Skeletal muscle cell (primary cell): Measurements from ENCODE around the gene SIRPB1.

ENCODE experiments used
- DNase-seq: peaks from one replicate; pipeline ENCODE4 v3.0.0-alpha.2; 2010; ENCODE audit warnings: low read depth
- H3K4me3 ChIP-seq: 2 replicates; pipeline ENCODE4 v1.5.1; 2011; ENCODE audit warnings: low read depth, mild to moderate bottlenecking, control low read depth, low read length, moderate library complexity

The SIRPB1 gene

GRCh38 chr20:1619861-1620444 lies at the start of gene SIRPB1:
Gene SIRPB1, minus strand, starts transcription at chr20:1620009. Its CDS starts 65 bp downstream, at chr20:1619944.
- no peak for DNase-seq
- H3K4me3 ChIP-seq = no peak within 1 kb of the TSS

GRCh38 chr20:1669304-1669703 lies 49.5 kb upstream of the SIRPB1 start:
- H3K4me3 ChIP-seq = no peak overlapping the region
- no peak for DNase-seq

GRCh38 chr20:1667502-1668085 lies 47.8 kb upstream of the SIRPB1 start:
- no peak overlapping the region for H3K4me3 ChIP-seq
- DNase-seq = no peak

GRCh38 chr20:1666802-1667201 lies 47.0 kb upstream of the SIRPB1 start:
- no peak for DNase-seq
- H3K4me3 ChIP-seq = no peak overlapping the region

- no peak overlapping the region for H3K4me3 ChIP-seq
Observed at GRCh38 chr20:1665345-1665744, 45.5 kb upstream of the SIRPB1 start.

GRCh38 chr20:1664911-1665310 lies 45.1 kb upstream of the SIRPB1 start:
- H3K4me3 ChIP-seq = no peak overlapping the region
- DNase-seq = no peak

More at GRCh38 chr20:1665345-1665744, 45.5 kb upstream of the SIRPB1 start:
- DNase-seq = no peak

- DNase-seq = peak; percentile 1
- H3K4me3 ChIP-seq = no peak overlapping the region
Observed at GRCh38 chr20:1663917-1664316, 44.1 kb upstream of the SIRPB1 start.

GRCh38 chr20:1661542-1662299 lies 41.9 kb upstream of the SIRPB1 start:
- no peak for DNase-seq

GRCh38 chr20:1660246-1660645 lies 40.4 kb upstream of the SIRPB1 start:
- H3K4me3 ChIP-seq = no peak overlapping the region
- no peak for DNase-seq

More at GRCh38 chr20:1661542-1662299, 41.9 kb upstream of the SIRPB1 start:
- no peak overlapping the region for H3K4me3 ChIP-seq

- H3K4me3 ChIP-seq = no peak within 1 kb of the TSS
Observed at GRCh38 chr20:1657556-1658334, 37.9 kb upstream of the SIRPB1 start, which contains the start of gene SIRPG. Gene SIRPG, minus strand, starts transcription at chr20:1657779. Its CDS starts 65 bp downstream, at chr20:1657714.

GRCh38 chr20:1656844-1657243 lies 37.0 kb upstream of the SIRPB1 start:
- no peak overlapping the region for H3K4me3 ChIP-seq
- DNase-seq = no peak

More at GRCh38 chr20:1657556-1658334, 37.9 kb upstream of the SIRPB1 start, which contains the start of gene SIRPG:
- DNase-seq = no peak

GRCh38 chr20:1654996-1655395 lies 35.2 kb upstream of the SIRPB1 start:
- H3K4me3 ChIP-seq = no peak overlapping the region
- DNase-seq = no peak

GRCh38 chr20:1652960-1653359 lies 33.2 kb upstream of the SIRPB1 start:
- no peak for DNase-seq
- no peak overlapping the region for H3K4me3 ChIP-seq

- no peak for DNase-seq
- no peak overlapping the region for H3K4me3 ChIP-seq
Observed at GRCh38 chr20:1652104-1652503, 32.3 kb upstream of the SIRPB1 start.

GRCh38 chr20:1651268-1652058 lies 31.7 kb upstream of the SIRPB1 start:
- H3K4me3 ChIP-seq = no peak overlapping the region
- no peak for DNase-seq

GRCh38 chr20:1648101-1648500 lies 28.3 kb upstream of the SIRPB1 start:
- no peak overlapping the region for H3K4me3 ChIP-seq
- DNase-seq = no peak

GRCh38 chr20:1646975-1647431 lies 27.2 kb upstream of the SIRPB1 start:
- H3K4me3 ChIP-seq = no peak overlapping the region
- DNase-seq = no peak

- DNase-seq = no peak
- no peak overlapping the region for H3K4me3 ChIP-seq
Observed at GRCh38 chr20:1644101-1644962, 24.5 kb upstream of the SIRPB1 start.
